Measurements from ENCODE around the gene CEBPZ.

CEBPZ gene

GRCh38 chr2:37191747-37192146, 39.6 kb downstream of the CEBPZ start:
- H3K4me3 ChIP-seq (ENCODE audit: low read depth, low read length): no peak overlapping the region
- DNase-seq (ENCODE audit: low read depth): no peak
- TF ChIP-seq, protein P1, sequence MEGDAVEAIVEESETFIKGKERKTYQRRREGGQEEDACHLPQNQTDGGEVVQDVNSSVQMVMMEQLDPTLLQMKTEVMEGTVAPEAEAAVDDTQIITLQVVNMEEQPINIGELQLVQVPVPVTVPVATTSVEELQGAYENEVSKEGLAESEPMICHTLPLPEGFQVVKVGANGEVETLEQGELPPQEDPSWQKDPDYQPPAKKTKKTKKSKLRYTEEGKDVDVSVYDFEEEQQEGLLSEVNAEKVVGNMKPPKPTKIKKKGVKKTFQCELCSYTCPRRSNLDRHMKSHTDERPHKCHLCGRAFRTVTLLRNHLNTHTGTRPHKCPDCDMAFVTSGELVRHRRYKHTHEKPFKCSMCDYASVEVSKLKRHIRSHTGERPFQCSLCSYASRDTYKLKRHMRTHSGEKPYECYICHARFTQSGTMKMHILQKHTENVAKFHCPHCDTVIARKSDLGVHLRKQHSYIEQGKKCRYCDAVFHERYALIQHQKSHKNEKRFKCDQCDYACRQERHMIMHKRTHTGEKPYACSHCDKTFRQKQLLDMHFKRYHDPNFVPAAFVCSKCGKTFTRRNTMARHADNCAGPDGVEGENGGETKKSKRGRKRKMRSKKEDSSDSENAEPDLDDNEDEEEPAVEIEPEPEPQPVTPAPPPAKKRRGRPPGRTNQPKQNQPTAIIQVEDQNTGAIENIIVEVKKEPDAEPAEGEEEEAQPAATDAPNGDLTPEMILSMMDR (conservative IDR thresholded peaks at IDR 0.05; ENCODE audit: low read depth, low read length): no peak

- TF ChIP-seq, protein P1 (conservative IDR thresholded peaks at IDR 0.05; ENCODE audit: low read depth, low read length): no peak
Observed at GRCh38 chr2:37191253-37191652, 40.1 kb downstream of the CEBPZ start.

DNA sequence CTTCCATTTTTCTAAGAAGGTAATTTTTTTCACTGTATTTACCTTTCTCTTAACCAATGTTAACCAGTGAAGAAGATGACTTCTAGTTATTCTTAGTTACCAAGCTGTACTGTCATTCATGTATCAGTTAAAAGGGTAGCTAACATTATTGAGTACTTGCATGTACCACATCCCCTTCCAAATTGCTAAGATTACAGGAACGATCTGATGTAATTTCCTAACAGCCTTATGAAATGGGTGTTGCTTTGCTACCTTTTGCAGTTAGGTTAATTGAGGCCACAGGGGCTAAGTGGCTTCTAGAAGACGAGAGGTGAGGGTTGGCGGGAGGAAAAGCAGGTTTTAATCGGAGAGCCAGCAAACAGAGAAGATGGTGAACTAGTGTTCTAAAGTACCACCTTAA, 41.1 kb downstream of the CEBPZ start:
- TF ChIP-seq, protein P1 (conservative IDR thresholded peaks at IDR 0.05; ENCODE audit: low read depth, low read length): no peak
- no peak for DNase-seq (ENCODE audit: low read depth)
- no peak overlapping the region for H3K4me3 ChIP-seq (ENCODE audit: low read depth, low read length)

More at GRCh38 chr2:37191253-37191652, 40.1 kb downstream of the CEBPZ start:
- H3K4me3 ChIP-seq (ENCODE audit: low read depth, low read length): no peak overlapping the region
- DNase-seq (ENCODE audit: low read depth): no peak

DNA sequence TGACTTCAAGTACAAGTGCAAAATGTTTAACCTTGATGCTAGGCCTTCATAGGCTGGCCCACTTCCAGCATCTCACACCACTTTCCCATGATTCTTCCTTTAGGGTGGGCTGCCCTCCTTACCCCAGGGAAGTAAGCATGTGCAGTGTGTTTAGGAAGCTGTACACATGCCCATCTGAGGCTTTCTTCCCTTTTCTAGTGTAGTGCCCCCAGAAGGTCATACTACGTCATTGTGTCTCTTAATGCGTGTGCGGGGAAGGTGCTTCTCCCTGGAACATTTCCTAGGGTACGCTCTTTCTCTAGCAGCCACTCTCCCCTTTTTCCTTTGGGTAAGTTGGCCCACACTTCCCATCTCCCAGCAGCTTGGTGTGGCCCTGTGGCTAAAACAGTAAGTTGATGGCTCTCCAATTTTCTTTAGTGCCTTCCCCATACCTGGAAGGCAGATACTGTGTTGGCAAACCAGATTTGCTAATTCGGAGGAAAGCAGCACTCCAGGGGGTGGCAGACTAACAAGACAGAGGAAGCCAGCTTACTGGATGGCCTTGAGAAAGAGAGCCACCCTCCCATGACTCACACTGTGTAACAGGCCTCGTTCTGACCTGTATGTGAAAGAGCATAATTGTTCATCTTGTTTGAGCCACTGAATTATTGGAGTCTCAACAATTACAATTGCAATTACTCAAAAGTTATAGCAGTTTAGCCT, 41.8 kb downstream of the CEBPZ start:
- TF ChIP-seq, protein P1 (conservative IDR thresholded peaks at IDR 0.05; ENCODE audit: low read depth, low read length): peak; percentile 10
- DNase-seq (ENCODE audit: low read depth): peak; percentile 98
- H3K4me3 ChIP-seq (ENCODE audit: low read depth, low read length): no peak overlapping the region

GRCh38 chr2:37188570-37188969, 42.8 kb downstream of the CEBPZ start, which contains the start of gene SULT6B1:
SULT6B1 (minus strand) TSS chr2:37188670; CDS start chr2:37188640, 30 bp downstream.
- H3K4me3 ChIP-seq (ENCODE audit: low read depth, low read length): no peak within 1 kb of the TSS
- DNase-seq (ENCODE audit: low read depth): no peak
- TF ChIP-seq, protein P1 (conservative IDR thresholded peaks at IDR 0.05; ENCODE audit: low read depth, low read length): no peak

DNA sequence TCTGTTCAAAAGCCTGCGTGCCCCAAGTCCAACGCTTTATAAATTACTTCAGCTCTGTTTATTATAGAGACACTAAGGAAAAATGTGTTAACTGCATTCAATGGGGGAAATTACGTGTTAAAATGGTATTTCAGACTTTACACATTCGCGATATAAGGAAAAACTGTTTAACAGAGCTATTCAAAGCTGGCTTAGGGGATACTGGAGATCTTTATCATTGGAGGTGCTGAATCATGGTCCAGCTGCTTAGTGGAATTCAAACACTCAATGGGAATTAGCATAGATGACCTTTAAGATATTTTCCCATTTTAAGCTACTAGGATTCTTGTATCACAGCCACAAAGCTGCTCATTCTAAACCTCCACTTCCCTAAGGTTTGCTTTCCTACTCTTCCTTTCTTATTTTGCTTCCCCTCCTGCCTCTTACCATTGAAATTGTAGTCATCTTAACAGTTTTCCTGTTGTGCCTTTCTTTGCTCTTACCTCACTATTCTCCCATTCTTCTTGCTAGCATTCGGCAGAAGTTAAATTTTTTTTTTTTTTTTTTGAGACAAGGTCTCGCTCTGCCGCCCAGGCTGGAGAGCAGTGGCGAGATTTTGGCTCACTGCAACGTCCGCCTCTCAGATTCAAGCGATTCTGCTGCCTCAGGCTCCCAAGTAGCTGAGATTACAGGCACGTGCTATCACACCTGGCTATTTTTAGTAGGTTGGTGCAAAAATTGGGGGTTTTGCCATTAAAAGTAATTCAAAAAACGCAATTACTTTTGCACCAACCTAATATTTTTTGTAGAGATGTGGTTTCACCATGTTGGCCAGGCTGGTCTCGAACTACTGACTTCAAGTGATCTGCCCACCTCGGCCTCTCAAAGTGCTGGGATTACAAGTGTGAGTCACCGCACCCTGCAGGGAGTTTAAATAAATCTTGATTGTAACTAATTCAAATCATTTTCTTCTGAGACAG, 49.4 kb downstream of the CEBPZ start:
- H3K4me3 ChIP-seq (ENCODE audit: low read depth, low read length): no peak overlapping the region
- DNase-seq (ENCODE audit: low read depth): no peak
- TF ChIP-seq, protein P1 (conservative IDR thresholded peaks at IDR 0.05; ENCODE audit: low read depth, low read length): no peak
